HEK293T (cell line): ENCODE measurements around the gene PARVB.

Experiments used
- CTCF ChIA-PET: fragments of 350-600 bp; formaldehyde crosslinking; extraction: SDS; loops from one replicate; lab custom pipeline; 2021; ENCODE audit warnings: antibody characterized with exemption, inconsistent platforms; lab: Yijun Ruan, JAX
- POLR2A ChIA-PET: fragments of 350-600 bp; formaldehyde crosslinking; extraction: SDS; loops from one replicate; lab custom pipeline; 2020; ENCODE audit warnings: antibody characterized with exemption, inconsistent platforms; lab: Yijun Ruan, JAX
- DNase-seq: peaks from one replicate; pipeline ENCODE4 v3.0.0; 2012; ENCODE audit warnings: mixed read lengths; ENCODE audit errors: extremely low spot score
- ARNT ChIP-seq: fragments of 450-650 bp; IDR thresholded peaks from 2 replicates; pipeline ENCODE4 v1.6.1; 2017; ENCODE audit warnings: mild to moderate bottlenecking
- BHLHE40 ChIP-seq: fragments of 450-650 bp; IDR thresholded peaks from 2 replicates; pipeline ENCODE4 v1.6.1; 2016; ENCODE audit warnings: mild to moderate bottlenecking, moderate library complexity, borderline replicate concordance
- CTBP1 ChIP-seq: fragments of 450-650 bp; IDR thresholded peaks from 2 replicates; pipeline ENCODE4 v1.6.1; 2016; ENCODE audit warnings: borderline replicate concordance
- ELF4 ChIP-seq: fragments of 450-650 bp; IDR thresholded peaks from 2 replicates; pipeline ENCODE4 v1.6.1; 2017; ENCODE audit warnings: antibody characterized with exemption
- FOXA1 ChIP-seq: fragments of 450-650 bp; IDR thresholded peaks from 2 replicates; pipeline ENCODE4 v1.6.1; 2016; ENCODE audit warnings: mild to moderate bottlenecking
- FOXK2 ChIP-seq: fragments of 450-650 bp; IDR thresholded peaks from 2 replicates; pipeline ENCODE4 v1.6.1; 2016; ENCODE audit warnings: mild to moderate bottlenecking
- FOXM1 ChIP-seq: fragments of 450-650 bp; IDR thresholded peaks from 2 replicates; pipeline ENCODE4 v1.6.1; 2017; ENCODE audit warnings: mild to moderate bottlenecking, borderline replicate concordance
- HDGF ChIP-seq: fragments of 450-650 bp; IDR thresholded peaks from 2 replicates; pipeline ENCODE4 v1.6.1; 2017; ENCODE audit warnings: antibody characterized with exemption, borderline replicate concordance
- L3MBTL2 ChIP-seq: fragments of 450-650 bp; conservative IDR thresholded peaks from 2 replicates; pipeline ENCODE4 v1.6.1; 2016; ENCODE audit warnings: mild to moderate bottlenecking
- LEF1 ChIP-seq: fragments of 450-650 bp; IDR thresholded peaks from 2 replicates; pipeline ENCODE4 v1.6.1; 2017; ENCODE audit warnings: mild to moderate bottlenecking, borderline replicate concordance
- NFRKB ChIP-seq: fragments of 450-650 bp; IDR thresholded peaks from 2 replicates; pipeline ENCODE4 v1.6.1; 2016; ENCODE audit warnings: mild to moderate bottlenecking, moderate library complexity
- PKNOX1 ChIP-seq: fragments of 450-650 bp; IDR thresholded peaks from 2 replicates; pipeline ENCODE4 v1.6.1; 2016
- SP1 ChIP-seq: fragments of 450-650 bp; IDR thresholded peaks from 2 replicates; pipeline ENCODE4 v1.6.1; 2017
- SUZ12 ChIP-seq: fragments of 450-650 bp; IDR thresholded peaks from 2 replicates; pipeline ENCODE4 v1.6.1; 2016; ENCODE audit warnings: mild to moderate bottlenecking
- TARDBP ChIP-seq: fragments of 450-650 bp; IDR thresholded peaks from 2 replicates; pipeline ENCODE4 v1.6.1; 2016
- ZNF384 ChIP-seq: fragments of 450-650 bp; IDR thresholded peaks from 2 replicates; pipeline ENCODE4 v1.6.1; 2016

PARVB gene

GRCh38 chr22:44136112-44136511 is 112.0 kb downstream of the PARVB start:
- ChIA-PET CTCF (no interaction called here), POLR2A (no interaction called here)
- TF ChIP-seq ELF4, result no peak
- TF ChIP-seq L3MBTL2, result no peak
- TF ChIP-seq HDGF, result no peak
- TF ChIP-seq LEF1, result no peak
- no peak for TF ChIP-seq NFRKB
- no peak for TF ChIP-seq SUZ12
- TF ChIP-seq SP1, result no peak
- TF ChIP-seq FOXK2, result no peak
- TF ChIP-seq TARDBP, result no peak
- no peak for DNase-seq

- POLR2A ChIA-PET, result no interaction called here
- TF ChIP-seq SP1, result no peak
- CTCF ChIA-PET, result no interaction called here
- no peak for DNase-seq
These were observed 112.7 kb downstream of the PARVB start for GRCh38 chr22:44136786-44137185.

GRCh38 chr22:44137415-44137814 is 113.3 kb downstream of the PARVB start:
- CTCF ChIA-PET, result no interaction called here
- POLR2A ChIA-PET, result no interaction called here
- DNase-seq, result no peak
- no peak for TF ChIP-seq SUZ12
- TF ChIP-seq HDGF, result no peak
- no peak for TF ChIP-seq PKNOX1
- TF ChIP-seq SP1, result no peak
- TF ChIP-seq LEF1, result no peak
- TF ChIP-seq ZNF384, result no peak
- TF ChIP-seq ELF4, result no peak
- TF ChIP-seq FOXA1, result no peak
- no peak for TF ChIP-seq CTBP1
- TF ChIP-seq ARNT, result no peak
- no peak for TF ChIP-seq TARDBP
- TF ChIP-seq BHLHE40, result no peak
- TF ChIP-seq L3MBTL2, result no peak
- TF ChIP-seq FOXM1, result no peak
- TF ChIP-seq FOXK2, result no peak
- no peak for TF ChIP-seq NFRKB

- ChIA-PET CTCF (interaction anchor here (1.1 kb wide), 1 partner anchor 138 kb away, joined by 3 read pairs; no protein-coding TSS in a partner anchor), POLR2A (no interaction called here)
- no peak for DNase-seq
- TF ChIP-seq LEF1 (no peak), FOXA1 (no peak), ZNF384 (no peak), L3MBTL2 (no peak), NFRKB (no peak), SUZ12 (no peak), HDGF (no peak), PKNOX1 (no peak), BHLHE40 (no peak), ARNT (no peak)
These were observed 115.7 kb downstream of the PARVB start for GRCh38 chr22:44139773-44140172.

GRCh38 chr22:44142421-44143104 is 118.5 kb downstream of the PARVB start:
- ChIA-PET POLR2A (no interaction called here), CTCF (no interaction called here)
- DNase-seq, result no peak
- TF ChIP-seq FOXK2, result no peak
- no peak for TF ChIP-seq BHLHE40
- no peak for TF ChIP-seq SUZ12
- TF ChIP-seq PKNOX1, result no peak
- no peak for TF ChIP-seq LEF1

GRCh38 chr22:44143105-44143474 is 119.0 kb downstream of the PARVB start:
- DNase-seq, result no peak
- CTCF ChIA-PET, result no interaction called here
- TF ChIP-seq FOXA1 (no peak), LEF1 (no peak), TARDBP (no peak), HDGF (no peak), CTBP1 (no peak), L3MBTL2 (no peak), FOXK2 (no peak), FOXM1 (no peak), PKNOX1 (no peak), BHLHE40 (no peak), SP1 (no peak)
- POLR2A ChIA-PET, result no interaction called here
